Nephron (organoid): ENCODE measurements around the gene BMP2K.

Experiments used
- H3K27ac Mint-ChIP-seq, 3 experiments: 2 replicates each; pipeline ENCODE4 v1.8.0; 2020; ENCODE audit warnings: mixed read lengths in 3 of 3, mild to moderate bottlenecking in 2 of 3, moderate library complexity in 1 of 3
- H3K27me3 Mint-ChIP-seq: 2 replicates; pipeline ENCODE4 v1.8.0; 2021; ENCODE audit warnings: low read depth, mild to moderate bottlenecking, moderate library complexity, mixed read lengths
- H3K36me3 Mint-ChIP-seq: 2 replicates; pipeline ENCODE4 v1.8.0; 2020; ENCODE audit warnings: low read depth, mixed read lengths
- H3K4me1 Mint-ChIP-seq: 2 replicates; pipeline ENCODE4 v1.8.0; 2020; ENCODE audit warnings: mixed read lengths
- H3K4me3 Mint-ChIP-seq, 3 experiments: 2 replicates each; pipeline ENCODE4 v1.8.0; 2020; ENCODE audit warnings: mild to moderate bottlenecking in 3 of 3, mixed read lengths in 3 of 3, moderate library complexity in 2 of 3
- H3K9me3 Mint-ChIP-seq: 2 replicates; pipeline ENCODE4 v1.8.0; 2020; ENCODE audit warnings: mixed read lengths
- CTCF ChIP-seq, 3 experiments: fragments of 200-600 bp; sonication (generic); IDR thresholded peaks; one replicate each; pipeline ENCODE4 v1.5.0; 2021; ENCODE audit warnings: antibody characterized with exemption in 3 of 3; ENCODE audit not compliant: unreplicated experiment in 3 of 3

The BMP2K gene

GRCh38 chr4:78953769-78954666, 177.9 kb downstream of the BMP2K start:
- TF ChIP-seq CTCF (IDR thresholded peaks at IDR 0.05; ENCODE audit: unreplicated experiment in 3 of 3), result peak; percentile 53 to 58 (median 57)
- Mint-ChIP-seq H3K27ac (no peak overlapping the region), H3K4me1 (peaks cover 4% of the 10 kb centered on the region), H3K27me3 (peaks cover 6% of the 10 kb centered on the region), H3K4me3 (no peak overlapping the region), H3K36me3 (no peaks in the 10 kb centered on the region), H3K9me3 (no peaks in the 10 kb centered on the region)

- Mint-ChIP-seq H3K27ac (no peak overlapping the region), H3K4me1 (peaks cover 10% of the 10 kb centered on the region), H3K36me3 (no peaks in the 10 kb centered on the region), H3K27me3 (peaks cover 4% of the 10 kb centered on the region), H3K9me3 (no peaks in the 10 kb centered on the region), H3K4me3 (no peak overlapping the region)
- no peak for TF ChIP-seq CTCF (IDR thresholded peaks at IDR 0.05; ENCODE audit: unreplicated experiment in 3 of 3)
These were observed 180.8 kb downstream of the BMP2K start for GRCh38 chr4:78956975-78957374.

- H3K36me3 Mint-ChIP-seq, result no peaks in the 10 kb centered on the region
- peaks cover 5% of the 10 kb centered on the region for H3K4me1 Mint-ChIP-seq
- TF ChIP-seq CTCF (IDR thresholded peaks at IDR 0.05; ENCODE audit: unreplicated experiment in 3 of 3), result no peak
- H3K9me3 Mint-ChIP-seq, result no peaks in the 10 kb centered on the region
- H3K27me3 Mint-ChIP-seq, result no peaks in the 10 kb centered on the region
- H3K4me3 Mint-ChIP-seq, result no peak overlapping the region
- H3K27ac Mint-ChIP-seq, result peak overlapping the region; percentile 58 to 62 (median 61)
These were observed 184.8 kb downstream of the BMP2K start for GRCh38 chr4:78960926-78961325.
